Fibroblast of lung (primary cell): ENCODE results near the gene FBXO31.

ENCODE experiments used
- CTCF ChIP-seq, 2 donors: IDR thresholded peaks in 1 of 2; conservative IDR thresholded peaks in 1 of 2; 1 replicate in 1 of 2; 2 replicates in 1 of 2; pipeline ENCODE4 v1.5.1; 2011 to 2012; ENCODE audit warnings: low read length in 2 of 2, control low read depth in 1 of 2, inconsistent platforms in 1 of 2, low read depth in 1 of 2, mild to moderate bottlenecking in 1 of 2
- EZH2 ChIP-seq: IDR thresholded peaks from 2 replicates; pipeline ENCODE4 v1.5.1; 2012; ENCODE audit warnings: low read length, control low read depth, mild to moderate bottlenecking; ENCODE audit errors: missing control alignments

GRCh38 chr16:87422106-87422505 is 38.5 kb upstream of the FBXO31 start:
- TF ChIP-seq EZH2, result no peak
- TF ChIP-seq CTCF (conservative IDR thresholded peaks at IDR 0.05 in 1 of 2, IDR thresholded peaks at IDR 0.05 in 1 of 2; ENCODE audit: low read depth in 1 of 2, low read length in 2 of 2), result no peak
